A549 treated with AZD2906 at 1 μM for 4 hours (cell line): ENCODE data around the gene SLX1B. TPM values are rescaled to one million over a fixed set of nuclear protein-coding genes. Genes with fewer than 3 reads are reported as not detected.

ENCODE experiments used
- total RNA-seq: library from RNA; stranded (reverse); fragments of 200-300 nt; extraction: Qiagen RNA extraction; gene quantifications from 5 replicates; pipeline ENCODE4 v1.2.3, GENCODE V29; 2022

SLX1B gene
- 70.1 to 83.7 TPM (median 77.0 TPM) in 5 replicates for total RNA-seq

DNA sequence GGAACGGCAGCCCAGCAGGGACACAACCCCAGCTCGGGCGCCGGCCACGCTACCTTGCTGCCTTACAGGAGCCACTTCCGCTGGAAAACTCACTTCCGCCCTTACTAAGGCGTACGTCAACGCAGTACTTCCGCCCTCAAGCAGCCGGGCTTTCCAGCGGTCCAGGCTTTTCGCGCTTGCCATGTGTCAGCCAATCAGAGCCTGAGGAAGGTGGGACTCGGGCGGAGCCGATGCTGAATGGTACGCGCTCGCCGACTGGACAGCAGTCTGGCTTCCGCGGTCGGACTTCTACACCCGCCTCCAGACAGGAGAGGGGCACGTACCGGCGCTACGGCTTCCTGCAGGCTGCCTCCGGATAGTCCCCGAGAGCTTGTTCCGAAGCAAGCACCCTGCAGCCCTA, at the start of gene SLX1B, which contains the start of gene BOLA2:
Gene SLX1B, plus strand, starts transcription at position 265 of the 400 bp plus-strand sequence.
Gene BOLA2, minus strand, starts transcription at position 83 of the 400 bp plus-strand sequence. CDS start 98 bp downstream, outside the sequence.

DNA sequence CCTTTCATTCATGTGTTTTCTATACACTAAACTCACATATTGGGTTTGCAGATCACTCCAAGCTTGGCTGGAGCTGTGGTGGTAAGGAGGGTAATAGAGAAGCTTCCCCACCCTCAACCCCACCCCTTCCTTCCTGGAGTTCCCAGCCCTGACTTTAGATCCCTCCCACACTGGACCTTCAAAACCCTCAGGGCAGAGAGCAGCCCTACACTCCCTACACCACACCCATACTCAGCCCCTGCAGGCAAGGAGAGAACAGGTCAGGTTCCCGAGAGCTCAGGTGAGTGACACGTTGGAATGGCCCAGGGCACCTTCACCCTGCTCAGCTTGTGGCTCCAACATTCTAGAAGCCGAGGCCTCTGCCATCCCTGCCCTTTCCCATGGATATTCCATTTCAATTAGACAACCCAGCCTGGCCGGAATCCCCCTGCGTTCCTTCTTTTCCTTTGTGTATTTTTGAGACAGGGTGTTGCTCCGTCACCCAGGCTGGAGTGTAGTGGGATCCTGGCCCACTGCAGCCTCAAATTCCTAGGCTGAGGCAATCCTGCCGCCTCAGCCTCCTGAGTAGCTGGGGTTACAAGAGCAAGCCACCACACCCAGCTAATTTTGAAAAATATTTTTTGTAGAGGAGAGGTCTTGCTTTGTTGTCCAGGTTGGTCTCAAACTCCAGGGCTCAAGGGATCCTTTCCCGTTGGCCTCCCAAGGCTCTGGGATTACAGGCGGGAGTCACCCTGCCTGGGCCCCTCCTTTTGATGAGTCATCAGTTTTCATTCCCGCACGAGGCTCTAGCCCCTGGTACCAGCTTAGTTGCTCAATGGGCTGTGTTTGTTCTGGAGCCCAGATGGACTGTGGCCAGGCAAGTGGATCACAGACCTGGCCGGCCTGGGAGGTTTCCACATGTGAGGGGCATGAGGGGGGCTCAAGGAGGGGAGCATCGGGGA, 5.6 kb downstream of the SLX1B start, which contains the start of gene SULT1A4:
Gene SULT1A4, plus strand, starts transcription at position 208 of the 941 bp plus-strand sequence. CDS start 1,473 bp downstream, outside the sequence.

DNA sequence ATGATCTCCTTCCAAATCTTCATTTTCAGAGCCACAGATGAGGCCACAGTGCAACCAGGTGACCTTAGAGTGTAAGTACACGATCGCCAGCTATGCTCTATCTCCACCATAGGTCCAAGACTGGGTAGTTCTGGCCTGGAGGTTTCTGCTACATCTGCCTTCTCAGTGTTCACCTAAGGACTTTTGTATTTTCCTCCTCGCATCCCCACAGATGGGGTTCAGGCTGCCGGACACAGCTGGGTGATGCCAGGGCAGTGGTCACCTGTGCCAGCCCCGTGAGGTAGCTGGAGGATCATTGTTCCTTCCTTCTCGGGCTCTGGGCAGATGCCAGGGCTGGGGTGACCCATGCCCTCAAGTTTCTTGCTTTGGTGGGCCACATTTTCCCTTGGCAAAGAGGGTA, 52.0 kb downstream of the SLX1B start, which contains the start of gene NPIPB12:
Gene NPIPB12, minus strand, starts transcription at position 101 of the 400 bp plus-strand sequence.

Other genes with a start within 250 kb of the SLX1B start
- 1.0 to 1.6 TPM (median 1.2 TPM) in 5 replicates for gene NPIPB11, start 47.8 kb upstream of the SLX1B start, total RNA-seq
- gene BOLA2, start 182 bp upstream of the SLX1B start, total RNA-seq: 19.0 to 31.8 TPM (median 29.0 TPM) in 5 replicates
- 23.9 to 36.2 TPM (median 27.9 TPM) in 5 replicates for gene SULT1A4, start 5.4 kb downstream of the SLX1B start, total RNA-seq
- 18.9 to 32.2 TPM (median 28.8 TPM) in 5 replicates for gene NPIPB12, start 51.9 kb downstream of the SLX1B start, total RNA-seq
- gene SPN, start 208.7 kb downstream of the SLX1B start, total RNA-seq: not detected in 5 replicates
- gene QPRT, start 224.6 kb downstream of the SLX1B start, total RNA-seq: 0.59 to 1.2 TPM (median 0.70 TPM) in 5 replicates